NB4 (cell line): ENCODE results near the gene ACTR3C.

Experiments
- POLR2A ChIP-seq: IDR thresholded peaks from 2 replicates; pipeline ENCODE4 v1.6.1; 2011; ENCODE audit warnings: mild to moderate bottlenecking; ENCODE audit not compliant: insufficient read length; ENCODE audit errors: extremely low read depth
- TF ChIP-seq, protein P1 (sequence below): IDR thresholded peaks from one replicate; pipeline ENCODE4 v1.5.1; 2012; ENCODE audit warnings: low read depth, low read length

DNA sequence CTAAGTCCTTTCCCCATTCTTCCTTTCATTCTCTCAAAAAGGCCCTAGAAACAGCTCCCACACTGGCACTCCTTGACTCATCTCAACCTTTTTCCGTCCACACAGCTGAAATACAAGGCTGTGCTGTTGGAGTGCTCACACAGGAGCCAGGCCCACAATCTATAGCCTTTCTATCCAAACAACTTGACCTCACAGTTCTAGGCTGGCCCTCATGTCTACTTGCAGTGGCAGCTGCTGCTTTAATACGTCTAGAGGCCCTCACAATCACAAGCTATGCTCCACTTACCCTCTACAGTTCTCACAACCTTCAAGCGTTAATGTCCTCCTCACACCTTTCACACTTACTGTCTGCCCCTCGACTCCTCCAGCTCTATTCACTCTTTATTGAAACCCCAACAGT lies 12.2 kb downstream of the ACTR3C start:
- no peak for TF ChIP-seq POLR2A
- TF ChIP-seq, protein P1, sequence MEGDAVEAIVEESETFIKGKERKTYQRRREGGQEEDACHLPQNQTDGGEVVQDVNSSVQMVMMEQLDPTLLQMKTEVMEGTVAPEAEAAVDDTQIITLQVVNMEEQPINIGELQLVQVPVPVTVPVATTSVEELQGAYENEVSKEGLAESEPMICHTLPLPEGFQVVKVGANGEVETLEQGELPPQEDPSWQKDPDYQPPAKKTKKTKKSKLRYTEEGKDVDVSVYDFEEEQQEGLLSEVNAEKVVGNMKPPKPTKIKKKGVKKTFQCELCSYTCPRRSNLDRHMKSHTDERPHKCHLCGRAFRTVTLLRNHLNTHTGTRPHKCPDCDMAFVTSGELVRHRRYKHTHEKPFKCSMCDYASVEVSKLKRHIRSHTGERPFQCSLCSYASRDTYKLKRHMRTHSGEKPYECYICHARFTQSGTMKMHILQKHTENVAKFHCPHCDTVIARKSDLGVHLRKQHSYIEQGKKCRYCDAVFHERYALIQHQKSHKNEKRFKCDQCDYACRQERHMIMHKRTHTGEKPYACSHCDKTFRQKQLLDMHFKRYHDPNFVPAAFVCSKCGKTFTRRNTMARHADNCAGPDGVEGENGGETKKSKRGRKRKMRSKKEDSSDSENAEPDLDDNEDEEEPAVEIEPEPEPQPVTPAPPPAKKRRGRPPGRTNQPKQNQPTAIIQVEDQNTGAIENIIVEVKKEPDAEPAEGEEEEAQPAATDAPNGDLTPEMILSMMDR: no peak
